A673 (cell line): ENCODE results near the gene DIRAS3. TPM values are rescaled to one million over a fixed set of nuclear protein-coding genes. Genes with fewer than 3 reads are reported as not detected.

Experiments used
- BruUV-seq: library from RNA; stranded (reverse); fragments of 400-500 nt; replicated peaks from 2 replicates; lab custom pipeline; 2021; lab: Mats Ljungman, UMichigan
- CTCF ChIA-PET: fragments of 300-600 bp; sonication (Branson Sonifier 250); formaldehyde crosslinking; loops from one replicate; lab custom pipeline; 2022; ENCODE audit warnings: antibody characterized with exemption; lab: Charles Lee
- POLR2A ChIA-PET: fragments of 300-600 bp; sonication (Branson Sonifier 250); formaldehyde crosslinking; loops from one replicate; lab custom pipeline; 2022; ENCODE audit warnings: antibody characterized with exemption; ENCODE audit not compliant: low non-redundant PET; lab: Charles Lee
- DNase-seq: peaks from one replicate; pipeline ENCODE4 v3.0.0-alpha.2; 2015; ENCODE audit warnings: low spot score
- H3K27ac ChIP-seq: fragments of 200-600 bp; sonication (generic); 2 replicates; pipeline ENCODE4 v1.5.1; 2016; ENCODE audit warnings: mixed run types, low read depth, mild to moderate bottlenecking, mixed read lengths, antibody characterized with exemption, low read length; ENCODE audit not compliant: poor library complexity, severe bottlenecking
- H3K27me3 ChIP-seq: fragments of 200-600 bp; sonication (generic); replicated peaks from 2 replicates; pipeline ENCODE4 v1.6.1; 2017; ENCODE audit warnings: mixed run types, low read depth, mild to moderate bottlenecking, mixed read lengths, antibody characterized with exemption, low read length; ENCODE audit not compliant: insufficient read depth, poor library complexity
- H3K36me3 ChIP-seq: fragments of 200-600 bp; sonication (generic); 2 replicates; pipeline ENCODE4 v1.6.1; 2016; ENCODE audit warnings: mixed run types, mild to moderate bottlenecking, mixed read lengths, antibody characterized with exemption, low read length; ENCODE audit not compliant: insufficient read depth, poor library complexity, severe bottlenecking
- H3K4me1 ChIP-seq: fragments of 200-600 bp; sonication (generic); 2 replicates; pipeline ENCODE4 v1.6.1; 2017; ENCODE audit warnings: mixed run types, mild to moderate bottlenecking, mixed read lengths, antibody characterized with exemption, low read length; ENCODE audit not compliant: insufficient read depth, poor library complexity, severe bottlenecking
- H3K4me3 ChIP-seq: fragments of 200-600 bp; sonication (generic); 2 replicates; pipeline ENCODE4 v1.5.1; 2016; ENCODE audit warnings: low read depth, mixed run types, mild to moderate bottlenecking, mixed read lengths, low read length; ENCODE audit not compliant: poor library complexity, severe bottlenecking
- H3K9me3 ChIP-seq: fragments of 200-600 bp; sonication (generic); 2 replicates; pipeline ENCODE4 v1.6.1; 2016; ENCODE audit warnings: mixed run types, low read depth, mild to moderate bottlenecking, mixed read lengths, antibody characterized with exemption, low read length; ENCODE audit not compliant: poor library complexity, severe bottlenecking
- CTCF ChIP-seq: fragments of 300-800, 200-600 bp; sonication (generic); conservative IDR thresholded peaks from 2 replicates; pipeline ENCODE4 v1.5.1; 2017; ENCODE audit warnings: low read depth, mild to moderate bottlenecking, antibody characterized with exemption, low read length, moderate library complexity, mixed read lengths
- EZH2 ChIP-seq: fragments of 200-600 bp; sonication (generic); IDR thresholded peaks from 2 replicates; pipeline ENCODE4 v1.6.1; 2017; ENCODE audit warnings: borderline replicate concordance, low read depth, mild to moderate bottlenecking, mixed read lengths, antibody characterized with exemption, low read length; ENCODE audit not compliant: poor library complexity, severe bottlenecking
- intact Hi-C: fragments of 100-400 bp; cut with micrococcal nuclease; formaldehyde crosslinking; loops from one replicate; pipeline ENCODE4 v1.10.0; 2022; ENCODE audit not compliant: unreplicated experiment
- total RNA-seq: library from RNA; stranded (reverse); gene quantifications from 2 replicates; pipeline ENCODE4 v1.2.3, GENCODE V29; 2021

The DIRAS3 gene
- total RNA-seq, 1 experiment from 2014 or later, result 1.1 TPM

- intact Hi-C loops, result no loop called here
- ChIA-PET CTCF (no interaction called here), POLR2A (no interaction called here)
- Histone ChIP-seq H3K4me3 (no peak overlapping the region), H3K36me3 (no peaks in the 10 kb centered on the region), H3K27me3 (no peaks in the 10 kb centered on the region), H3K4me1 (no peaks in the 10 kb centered on the region), H3K27ac (no peak overlapping the region), H3K9me3 (no peaks in the 10 kb centered on the region)
- TF ChIP-seq EZH2 (no peak), CTCF (no peak)
- BruUV-seq, result no TSS peak
- DNase-seq, result no peak
Observed at GRCh38 chr1:68085752-68086151, 35.3 kb upstream of the DIRAS3 start.

GRCh38 chr1:68083686-68084085 is 33.3 kb upstream of the DIRAS3 start:
- no peak for DNase-seq
- ChIA-PET POLR2A (no interaction called here), CTCF (no interaction called here)
- no peaks in the 10 kb centered on the region for H3K9me3 ChIP-seq
- no peaks in the 10 kb centered on the region for H3K36me3 ChIP-seq
- intact Hi-C loops, result no loop called here
- no peaks in the 10 kb centered on the region for H3K4me1 ChIP-seq
- no peaks in the 10 kb centered on the region for H3K27me3 ChIP-seq
- H3K27ac ChIP-seq, result no peak overlapping the region
- no peak overlapping the region for H3K4me3 ChIP-seq
- no TSS peak for BruUV-seq
- TF ChIP-seq EZH2 (no peak), CTCF (no peak)

- intact Hi-C loops, result no loop called here
- Histone ChIP-seq H3K27me3 (no peaks in the 10 kb centered on the region), H3K9me3 (no peaks in the 10 kb centered on the region), H3K27ac (no peak overlapping the region), H3K36me3 (no peaks in the 10 kb centered on the region), H3K4me3 (no peak overlapping the region), H3K4me1 (peaks cover 5% of the 10 kb centered on the region)
- TF ChIP-seq CTCF, result no peak
- TF ChIP-seq EZH2, result no peak
- CTCF ChIA-PET, result no interaction called here
- DNase-seq, result no peak
- POLR2A ChIA-PET, result no interaction called here
- BruUV-seq, result no TSS peak
Observed at GRCh38 chr1:68081775-68082283, 31.4 kb upstream of the DIRAS3 start.
